Left forelimb (tissue), 1 donor: ENCODE data around the gene FAM117A.
"Not testable (repeated sequence)": the region's sequence is repeated elsewhere in the genome, so short reads cannot be mapped to it uniquely, and the experiment has no call there.

Experiments used
- DNase-seq: peaks from one replicate; pipeline ENCODE4 v3.0.0-alpha.2; 2018; ENCODE audit warnings: low spot score

FAM117A gene

DNA sequence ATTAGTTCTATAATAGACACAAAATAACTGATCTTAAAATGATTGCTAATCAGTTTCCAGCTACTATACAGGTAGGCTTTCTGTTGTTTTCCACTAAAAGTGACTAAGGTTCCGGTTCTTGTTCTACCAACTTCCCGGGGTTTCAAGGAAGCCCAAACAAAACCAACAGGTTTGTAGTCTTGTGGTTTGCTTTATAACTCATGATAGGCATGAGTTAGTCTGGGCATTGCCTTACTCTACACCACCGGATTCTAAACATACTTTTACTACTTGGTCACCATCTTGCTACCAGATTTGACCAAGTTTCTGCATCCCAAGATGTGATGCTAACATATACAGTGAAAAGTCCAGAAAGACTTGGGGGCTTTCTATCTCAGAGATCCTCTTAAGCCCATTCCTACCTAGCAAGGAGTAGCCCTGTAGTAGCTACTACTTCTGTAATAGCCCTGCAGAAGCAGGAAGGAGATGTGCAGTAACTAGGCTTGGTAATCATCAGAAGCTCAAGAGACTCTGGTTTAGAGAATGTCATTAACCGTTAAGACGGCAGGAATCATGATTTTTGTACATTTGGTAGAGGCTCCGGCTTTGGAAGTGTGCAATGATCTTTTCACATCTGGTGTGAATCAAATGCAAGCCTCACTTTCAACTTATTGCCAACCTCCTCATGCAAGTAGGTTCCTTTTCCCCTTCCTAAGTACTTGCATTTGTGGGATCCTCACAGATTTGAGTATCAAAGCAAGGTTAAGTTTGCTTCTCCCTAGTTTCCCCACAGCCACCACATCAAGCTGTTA lies 1.6 kb downstream of the FAM117A start:
- DNase-seq, result no peak

GRCh38 chr17:49760932-49761558 lies 2.9 kb downstream of the FAM117A start:
- no peak for DNase-seq

DNA sequence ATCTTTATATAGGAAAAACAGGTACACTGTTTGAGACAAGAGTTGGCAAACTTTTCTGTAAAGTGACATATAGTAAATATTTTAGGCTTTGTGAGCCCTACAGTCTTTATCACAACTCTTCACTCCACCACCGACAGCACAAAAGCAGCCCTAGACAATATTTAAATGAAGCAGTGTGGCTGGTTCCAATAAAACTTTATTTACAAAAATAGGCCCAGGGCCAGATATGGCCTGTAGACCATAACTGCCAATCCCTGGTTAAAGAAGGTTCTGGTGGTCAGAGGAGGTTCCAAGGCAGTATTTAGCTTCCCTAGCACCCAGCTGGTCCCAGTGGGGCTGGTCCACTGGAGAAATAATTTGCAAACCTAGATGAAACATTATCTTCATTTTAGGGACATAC lies 3.6 kb downstream of the FAM117A start:
- DNase-seq, result no peak

GRCh38 chr17:49759203-49759602 lies 4.7 kb downstream of the FAM117A start:
- no peak for DNase-seq

- not testable (repeated sequence) for DNase-seq
Observed at GRCh38 chr17:49758464-49759010, 5.4 kb downstream of the FAM117A start.

- DNase-seq, result no peak
Observed at GRCh38 chr17:49757151-49757777, 6.7 kb downstream of the FAM117A start.

- no peak for DNase-seq
Observed at GRCh38 chr17:49756323-49757150, 7.4 kb downstream of the FAM117A start.

GRCh38 chr17:49755663-49756283 lies 8.2 kb downstream of the FAM117A start:
- no peak for DNase-seq

DNA sequence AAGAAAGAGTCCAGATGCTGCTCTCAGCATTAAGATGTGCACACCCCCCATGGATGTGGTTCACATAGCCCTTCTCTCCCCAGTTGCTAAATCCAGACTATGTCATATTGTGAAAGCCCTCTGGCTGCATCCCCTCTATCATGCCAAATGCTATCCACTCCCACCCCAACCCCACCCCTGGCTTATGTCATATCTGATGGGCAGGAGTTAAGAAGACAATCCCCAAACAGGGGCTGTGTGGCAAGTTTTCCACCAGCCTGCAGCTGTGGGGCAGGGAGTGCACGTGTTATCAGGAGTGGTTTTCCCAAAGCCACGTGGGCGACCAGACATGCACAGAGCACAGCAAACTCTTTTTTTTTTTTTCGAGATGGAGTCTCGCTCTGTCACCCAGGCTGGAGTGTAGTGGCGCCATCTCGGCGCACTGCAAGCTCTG lies 10.0 kb downstream of the FAM117A start:
- no peak for DNase-seq

DNA sequence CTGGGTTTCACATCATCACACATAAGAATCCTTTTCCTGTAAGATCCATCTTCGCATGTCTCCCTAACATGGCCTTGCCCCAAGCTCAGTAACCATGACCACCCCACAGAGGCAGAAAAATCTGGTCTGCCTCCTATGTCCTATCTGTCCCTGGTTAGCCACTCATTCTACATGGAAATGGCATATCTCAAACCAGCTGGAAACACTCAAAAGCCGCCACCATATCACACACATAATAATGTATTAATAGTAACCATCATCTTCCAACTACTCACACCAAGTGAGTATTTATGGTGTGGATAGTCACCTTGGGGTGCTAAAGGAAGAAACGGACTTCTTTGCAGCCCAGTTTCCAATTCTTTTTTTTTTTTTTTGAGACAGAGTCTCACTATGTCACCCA lies 11.4 kb downstream of the FAM117A start:
- DNase-seq, result no peak

- no peak for DNase-seq
Observed at GRCh38 chr17:49749730-49750129, 14.2 kb downstream of the FAM117A start.

DNA sequence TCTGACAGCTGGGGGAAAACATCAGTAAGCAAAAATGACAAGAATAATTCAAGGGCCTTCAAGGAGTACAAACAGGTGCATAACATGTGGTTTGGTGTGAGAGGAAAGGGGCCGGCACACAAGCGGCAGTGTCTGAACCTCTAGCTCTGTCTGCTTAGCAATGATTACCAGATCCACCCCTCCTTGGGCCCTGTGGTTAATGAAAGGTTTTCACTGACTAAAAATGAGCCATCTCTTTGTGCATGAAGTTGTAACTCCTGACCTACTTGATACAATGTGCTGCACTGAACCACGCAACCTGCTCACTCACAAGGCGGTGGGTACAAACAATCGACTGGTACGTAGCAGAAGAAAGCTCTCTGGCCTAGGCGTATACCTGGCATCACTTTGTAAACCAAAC lies 15.1 kb downstream of the FAM117A start:
- DNase-seq, result no peak

DNA sequence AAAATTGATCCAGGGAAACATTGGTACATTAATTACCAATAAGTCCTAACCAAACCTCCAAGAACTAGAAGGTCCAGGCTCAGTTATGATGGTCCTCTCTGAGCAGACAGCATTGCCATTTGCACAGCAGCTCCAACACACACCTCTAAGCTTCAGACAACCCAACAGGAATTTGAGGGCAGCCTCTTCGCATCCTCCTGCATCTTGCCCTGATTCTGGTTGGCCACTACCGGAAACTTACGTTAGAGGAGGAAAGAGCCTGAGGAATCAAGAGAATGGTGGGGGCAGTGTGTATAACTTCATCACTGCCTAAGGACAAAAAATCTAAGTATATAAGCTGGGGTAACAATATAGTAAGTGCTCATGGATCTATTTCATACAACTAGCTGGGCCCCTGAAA lies 15.7 kb downstream of the FAM117A start:
- no peak for DNase-seq

DNA sequence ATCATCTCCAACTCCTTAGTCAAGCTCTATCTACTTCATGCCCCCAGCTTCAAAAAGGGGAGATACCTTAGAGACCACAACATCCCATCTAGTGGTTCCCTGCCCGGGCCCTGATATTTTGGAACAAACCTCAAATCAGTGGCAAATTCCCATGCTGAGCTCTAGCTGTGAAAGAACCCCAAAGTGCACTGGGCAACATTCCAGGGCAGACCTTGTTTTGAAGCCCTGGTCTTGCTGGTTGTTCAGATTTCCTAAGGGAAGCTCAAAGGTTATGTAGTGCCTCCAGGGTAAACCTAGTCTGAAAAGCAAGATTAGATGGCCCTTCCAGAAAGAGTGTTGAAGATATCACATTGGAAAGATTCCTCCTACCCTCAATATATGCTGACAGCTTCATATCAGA lies 16.3 kb downstream of the FAM117A start:
- DNase-seq, result no peak

GRCh38 chr17:49746791-49747490 lies 17.0 kb downstream of the FAM117A start:
- no peak for DNase-seq

- DNase-seq, result no peak
Observed at GRCh38 chr17:49745175-49746139, 18.5 kb downstream of the FAM117A start.

- DNase-seq, result no peak
Observed at GRCh38 chr17:49742166-49742638, 21.7 kb downstream of the FAM117A start.

GRCh38 chr17:49741692-49742076 lies 22.2 kb downstream of the FAM117A start:
- no peak for DNase-seq

DNA sequence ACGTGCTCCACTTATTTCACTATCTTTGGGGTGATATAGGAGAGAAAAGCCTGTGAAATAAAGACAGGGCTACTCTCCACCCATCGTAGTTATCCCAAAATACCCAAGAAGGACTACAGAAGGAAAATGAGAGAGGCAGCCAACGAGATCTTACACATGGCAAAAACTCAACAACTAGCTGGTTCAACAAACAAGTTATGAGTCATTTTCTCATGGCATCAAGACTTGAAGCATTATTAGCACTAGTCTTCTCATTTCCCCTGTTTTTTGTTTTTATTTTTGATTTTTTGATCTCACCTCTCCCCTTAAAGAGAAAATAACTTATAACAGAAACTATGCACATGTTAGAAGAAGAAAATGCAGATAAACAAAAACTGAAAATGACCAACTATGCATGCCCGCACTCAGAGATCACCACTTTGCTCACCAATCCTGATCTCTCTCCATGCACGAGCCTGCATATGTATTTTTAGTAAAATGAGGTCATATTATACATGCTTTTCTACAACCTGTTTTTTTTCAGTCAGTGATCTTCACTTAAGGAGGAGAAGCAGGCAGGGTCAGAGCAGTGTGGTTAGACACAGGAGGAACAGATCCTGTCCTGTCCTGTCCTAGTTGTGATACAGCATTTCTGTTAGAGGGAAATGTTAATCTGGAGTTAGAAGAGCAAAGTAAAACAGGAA lies 22.8 kb downstream of the FAM117A start:
- no peak for DNase-seq
